Measurements from ENCODE around the gene EIF2AK3.

Gene EIF2AK3

GRCh38 chr2:88638743-88639142 lies 11.5 kb upstream of the EIF2AK3 start:
- Histone ChIP-seq H3K36me3 (ENCODE audit: insufficient read depth, low read length) (no peaks in the 10 kb centered on the region), H3K9ac (ENCODE audit: low read depth, low read length, poor library complexity, severe bottlenecking) (no peak overlapping the region), H3K4me2 (ENCODE audit: low read depth, low read length, poor library complexity, severe bottlenecking) (peak overlapping the region; percentile 26), H3F3A (ENCODE audit: low read depth) (no peaks in the 10 kb centered on the region), H3K9me3 (ENCODE audit: insufficient read depth, low read depth, low read length) (no peaks in the 10 kb centered on the region), H3K9me2 (replicated peaks; ENCODE audit: low read depth, low read length) (no peaks in the 10 kb centered on the region), H3K4me1 (ENCODE audit: insufficient read depth, low read length, poor library complexity, severe bottlenecking) (peaks cover 21% of the 10 kb centered on the region), H3K79me2 (ENCODE audit: insufficient read depth, low read length) (no peaks in the 10 kb centered on the region), H2AFZ (ENCODE audit: low read length) (no peak overlapping the region), H3K27me3 (ENCODE audit: insufficient read depth, low read length, poor library complexity, severe bottlenecking) (no peaks in the 10 kb centered on the region), H4K20me1 (ENCODE audit: insufficient read depth, low read length, poor library complexity, severe bottlenecking) (no peaks in the 10 kb centered on the region), H3K4me3 (ENCODE audit: low read length, poor library complexity, severe bottlenecking) (peak overlapping the region; percentile 0)
- TF ChIP-seq EZH2phosphoT487 (IDR thresholded peaks at IDR 0.05; ENCODE audit: borderline replicate concordance) (no peak), CTCF (conservative IDR thresholded peaks at IDR 0.05; ENCODE audit: low read length) (no peak)

- no peaks in the 10 kb centered on the region for H3K36me3 ChIP-seq (ENCODE audit: insufficient read depth, low read length)
- no peak overlapping the region for H3K9ac ChIP-seq (ENCODE audit: low read depth, low read length, poor library complexity, severe bottlenecking)
- no peaks in the 10 kb centered on the region for H3K79me2 ChIP-seq (ENCODE audit: insufficient read depth, low read length)
- peak overlapping the region; percentile 26 for H3K4me2 ChIP-seq (ENCODE audit: low read depth, low read length, poor library complexity, severe bottlenecking)
- H3K27me3 ChIP-seq (ENCODE audit: insufficient read depth, low read length, poor library complexity, severe bottlenecking): no peaks in the 10 kb centered on the region
- H3K4me1 ChIP-seq (ENCODE audit: insufficient read depth, low read length, poor library complexity, severe bottlenecking): peaks cover 21% of the 10 kb centered on the region
- H2AFZ ChIP-seq (ENCODE audit: low read length): no peak overlapping the region
- peak overlapping the region; percentile 0 for H3K4me3 ChIP-seq (ENCODE audit: low read length, poor library complexity, severe bottlenecking)
- no peak for TF ChIP-seq CTCF (conservative IDR thresholded peaks at IDR 0.05; ENCODE audit: low read length)
- no peak for TF ChIP-seq EZH2phosphoT487 (IDR thresholded peaks at IDR 0.05; ENCODE audit: borderline replicate concordance)
- no peaks in the 10 kb centered on the region for H3K9me2 ChIP-seq (replicated peaks; ENCODE audit: low read depth, low read length)
- H3F3A ChIP-seq (ENCODE audit: low read depth): no peaks in the 10 kb centered on the region
- no peaks in the 10 kb centered on the region for H3K9me3 ChIP-seq (ENCODE audit: insufficient read depth, low read depth, low read length)
- no peaks in the 10 kb centered on the region for H4K20me1 ChIP-seq (ENCODE audit: insufficient read depth, low read length, poor library complexity, severe bottlenecking)
These were observed 10.9 kb upstream of the EIF2AK3 start for GRCh38 chr2:88638123-88638650.

- no peak overlapping the region for H3K9ac ChIP-seq (ENCODE audit: low read depth, low read length, poor library complexity, severe bottlenecking)
- H3K79me2 ChIP-seq (ENCODE audit: insufficient read depth, low read length): no peaks in the 10 kb centered on the region
- H3K4me1 ChIP-seq (ENCODE audit: insufficient read depth, low read length, poor library complexity, severe bottlenecking): peaks cover 21% of the 10 kb centered on the region
- TF ChIP-seq CTCF (conservative IDR thresholded peaks at IDR 0.05; ENCODE audit: low read length) (no peak), EZH2phosphoT487 (IDR thresholded peaks at IDR 0.05; ENCODE audit: borderline replicate concordance) (no peak)
- no peaks in the 10 kb centered on the region for H3F3A ChIP-seq (ENCODE audit: low read depth)
- H3K4me3 ChIP-seq (ENCODE audit: low read length, poor library complexity, severe bottlenecking): no peak overlapping the region
- no peaks in the 10 kb centered on the region for H3K9me3 ChIP-seq (ENCODE audit: insufficient read depth, low read depth, low read length)
- no peaks in the 10 kb centered on the region for H4K20me1 ChIP-seq (ENCODE audit: insufficient read depth, low read length, poor library complexity, severe bottlenecking)
- H3K4me2 ChIP-seq (ENCODE audit: low read depth, low read length, poor library complexity, severe bottlenecking): peak overlapping the region; percentile 26
- no peaks in the 10 kb centered on the region for H3K27me3 ChIP-seq (ENCODE audit: insufficient read depth, low read length, poor library complexity, severe bottlenecking)
- no peaks in the 10 kb centered on the region for H3K36me3 ChIP-seq (ENCODE audit: insufficient read depth, low read length)
- no peak overlapping the region for H2AFZ ChIP-seq (ENCODE audit: low read length)
- no peaks in the 10 kb centered on the region for H3K9me2 ChIP-seq (replicated peaks; ENCODE audit: low read depth, low read length)
These were observed 10.2 kb upstream of the EIF2AK3 start for GRCh38 chr2:88637464-88637863.

All from Loucy (cell line).